SJCRH30 (cell line): ENCODE measurements around the gene ALKBH4. TPM values are rescaled to one million over a fixed set of nuclear protein-coding genes. Genes with fewer than 3 reads are reported as not detected.
"Not testable (repeated sequence)": the region's sequence is repeated elsewhere in the genome, so short reads cannot be mapped to it uniquely, and the experiment has no call there.

Source experiments
- DNase-seq, 2 experiments: peaks; one replicate each; pipeline ENCODE4 v3.0.0-alpha.2; 2015 to 2020
- H3K27ac ChIP-seq: fragments of 250-450 bp; sonication (Bioruptor Pico); 2 replicates; pipeline ENCODE4 v1.5.1; 2020; ENCODE audit warnings: mild to moderate bottlenecking, moderate library complexity
- H3K27me3 ChIP-seq: fragments of 250-450 bp; sonication (Bioruptor Pico); 2 replicates; pipeline ENCODE4 v1.5.1; 2020; ENCODE audit warnings: mild to moderate bottlenecking, moderate library complexity
- H3K36me3 ChIP-seq: fragments of 250-450 bp; sonication (Bioruptor Pico); 2 replicates; pipeline ENCODE4 v1.5.1; 2020; ENCODE audit warnings: mild to moderate bottlenecking, moderate library complexity
- H3K4me1 ChIP-seq: fragments of 250-450 bp; sonication (Bioruptor Pico); 2 replicates; pipeline ENCODE4 v1.5.1; 2020; ENCODE audit warnings: mild to moderate bottlenecking, moderate library complexity
- H3K4me3 ChIP-seq: fragments of 250-450 bp; sonication (Bioruptor Pico); 2 replicates; pipeline ENCODE4 v1.5.1; 2020; ENCODE audit warnings: mild to moderate bottlenecking, moderate library complexity
- H3K9me3 ChIP-seq: fragments of 250-450 bp; sonication (Bioruptor Pico); replicated peaks from 2 replicates; pipeline ENCODE4 v1.5.1; 2020; ENCODE audit warnings: mild to moderate bottlenecking, moderate library complexity
- total RNA-seq: library from RNA; depleted of rRNA; stranded (reverse); fragments of >200 nt; shearing (Covaris generic); gene quantifications from 2 replicates; pipeline ENCODE4 v1.2.3, GENCODE V29; 2014; rRNA removed

ALKBH4 gene
- total RNA-seq: 16.2 and 21.1 TPM in 2 replicates

- Histone ChIP-seq H3K9me3 (no peaks in the 10 kb centered on the region), H3K27ac (peak within 1 kb of the TSS; percentile 46), H3K4me3 (peak within 1 kb of the TSS; percentile 93), H3K4me1 (peaks cover 3% of the 10 kb centered on the region; the same call in 1 of the 2 replicates), H3K27me3 (no peaks in the 10 kb centered on the region), H3K36me3 (no peaks in the 10 kb centered on the region)
- DNase-seq: peak; percentile 96
Measured at GRCh38 chr7:102464577-102465280, at the start of gene ALKBH4, which contains the start of gene LRWD1. ALKBH4 (minus strand) TSS chr7:102464863; CDS start chr7:102464836, 27 bp downstream. LRWD1 (plus strand) TSS chr7:102464984; CDS start chr7:102465081, 97 bp downstream.

GRCh38 chr7:102512642-102513221 lies 48.1 kb upstream of the ALKBH4 start:
- not testable (repeated sequence) for H3K27ac ChIP-seq, H3K36me3 ChIP-seq, H3K4me3 ChIP-seq, H3K27me3 ChIP-seq, H3K4me1 ChIP-seq, H3K9me3 ChIP-seq
- DNase-seq: peak; percentile 34 to 49

DNA sequence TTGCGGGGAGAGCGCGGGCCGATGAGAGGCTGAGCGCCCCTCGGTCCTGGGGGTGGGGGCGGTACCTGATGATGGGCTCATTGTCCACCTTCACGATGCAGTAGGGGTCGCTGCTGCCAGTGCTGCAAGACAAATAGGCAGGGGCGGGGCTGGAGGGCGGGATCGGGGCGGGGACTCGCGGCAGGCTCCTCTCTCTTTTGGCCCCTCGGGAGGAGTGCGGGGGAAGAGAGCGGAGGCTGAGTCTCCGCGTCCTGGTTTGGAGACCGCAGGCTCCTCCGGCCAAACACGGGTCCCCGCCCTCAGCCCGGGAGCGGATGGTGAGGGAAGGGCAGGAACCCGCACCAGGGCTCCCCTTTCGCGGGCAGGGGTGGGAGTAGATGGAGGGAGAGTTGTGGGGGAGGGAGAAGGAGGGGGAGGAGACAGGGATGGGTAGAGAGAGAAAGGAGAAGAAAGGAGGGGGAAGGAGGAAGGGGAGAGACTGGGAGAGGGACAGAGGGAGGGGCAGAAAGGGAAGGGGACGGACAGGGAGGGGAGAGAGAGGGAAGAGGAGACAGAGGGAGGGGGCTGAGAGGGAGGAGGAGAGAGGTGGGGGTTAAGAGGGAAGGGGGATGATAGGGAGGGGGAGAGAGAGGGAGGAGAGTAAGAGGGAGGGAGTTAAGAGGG lies 47.3 kb upstream of the ALKBH4 start:
- not testable (repeated sequence) for H3K4me3 ChIP-seq, H3K27me3 ChIP-seq, H3K27ac ChIP-seq, H3K4me1 ChIP-seq, H3K9me3 ChIP-seq, DNase-seq, H3K36me3 ChIP-seq

DNA sequence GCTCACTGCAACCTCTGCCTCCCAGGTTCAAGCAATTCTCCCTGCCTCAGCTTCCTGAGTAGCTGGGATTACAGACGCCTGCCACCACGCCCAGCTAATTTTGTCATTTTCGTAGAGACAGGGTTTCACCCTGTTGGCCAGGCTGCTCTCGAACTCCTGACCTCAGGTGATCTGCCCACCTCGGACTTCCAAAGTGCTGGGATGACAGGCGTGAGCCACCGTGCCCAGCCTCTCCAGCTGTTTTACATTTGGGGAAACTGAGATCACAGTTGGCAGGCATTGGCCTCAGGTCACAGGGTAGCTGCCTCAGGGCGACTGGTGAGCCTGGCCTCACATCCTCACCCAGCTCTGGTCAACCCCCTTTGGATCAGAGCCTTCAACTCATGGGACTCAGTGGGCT lies 45.9 kb upstream of the ALKBH4 start:
- not testable (repeated sequence) for H3K36me3 ChIP-seq, H3K27me3 ChIP-seq, H3K4me3 ChIP-seq, DNase-seq, H3K9me3 ChIP-seq, H3K4me1 ChIP-seq, H3K27ac ChIP-seq

DNA sequence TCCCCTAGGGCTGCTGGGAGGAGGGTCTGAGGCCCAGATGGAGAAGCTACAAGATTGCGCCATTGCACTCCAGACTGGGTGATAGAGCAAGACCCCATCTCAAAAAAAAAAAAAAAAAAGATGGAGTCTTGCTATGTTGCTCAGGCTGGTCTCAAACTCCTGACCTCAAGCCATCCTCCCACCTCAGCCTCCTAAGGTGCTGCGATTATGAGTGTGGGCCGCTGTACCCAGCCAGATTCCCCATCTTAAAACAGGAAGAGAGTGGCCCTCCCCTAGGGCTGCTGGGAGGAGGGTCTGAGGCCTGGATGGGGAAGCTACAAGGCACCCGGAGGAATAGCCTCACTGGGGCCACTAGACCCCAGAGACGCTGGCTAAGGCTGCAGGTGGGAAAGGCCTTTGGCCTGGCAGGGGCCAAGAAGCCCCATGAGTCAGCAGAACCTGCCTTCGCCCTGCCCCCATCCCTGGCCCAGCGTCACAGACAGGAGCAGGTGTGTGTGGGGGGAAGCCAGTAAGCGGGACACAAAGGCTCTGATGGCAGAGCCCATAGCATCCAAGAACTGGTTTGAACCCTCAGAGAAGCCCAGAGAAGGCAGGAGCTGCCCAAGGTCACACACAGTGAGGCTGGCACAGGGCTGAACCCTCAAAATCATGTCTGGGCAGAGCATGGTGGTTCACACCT lies 42.9 kb upstream of the ALKBH4 start:
- not testable (repeated sequence) for H3K4me1 ChIP-seq, H3K27me3 ChIP-seq, H3K36me3 ChIP-seq, H3K4me3 ChIP-seq, H3K27ac ChIP-seq, H3K9me3 ChIP-seq
- peak in 1 of 2 experiments; percentile 26 for DNase-seq

DNA sequence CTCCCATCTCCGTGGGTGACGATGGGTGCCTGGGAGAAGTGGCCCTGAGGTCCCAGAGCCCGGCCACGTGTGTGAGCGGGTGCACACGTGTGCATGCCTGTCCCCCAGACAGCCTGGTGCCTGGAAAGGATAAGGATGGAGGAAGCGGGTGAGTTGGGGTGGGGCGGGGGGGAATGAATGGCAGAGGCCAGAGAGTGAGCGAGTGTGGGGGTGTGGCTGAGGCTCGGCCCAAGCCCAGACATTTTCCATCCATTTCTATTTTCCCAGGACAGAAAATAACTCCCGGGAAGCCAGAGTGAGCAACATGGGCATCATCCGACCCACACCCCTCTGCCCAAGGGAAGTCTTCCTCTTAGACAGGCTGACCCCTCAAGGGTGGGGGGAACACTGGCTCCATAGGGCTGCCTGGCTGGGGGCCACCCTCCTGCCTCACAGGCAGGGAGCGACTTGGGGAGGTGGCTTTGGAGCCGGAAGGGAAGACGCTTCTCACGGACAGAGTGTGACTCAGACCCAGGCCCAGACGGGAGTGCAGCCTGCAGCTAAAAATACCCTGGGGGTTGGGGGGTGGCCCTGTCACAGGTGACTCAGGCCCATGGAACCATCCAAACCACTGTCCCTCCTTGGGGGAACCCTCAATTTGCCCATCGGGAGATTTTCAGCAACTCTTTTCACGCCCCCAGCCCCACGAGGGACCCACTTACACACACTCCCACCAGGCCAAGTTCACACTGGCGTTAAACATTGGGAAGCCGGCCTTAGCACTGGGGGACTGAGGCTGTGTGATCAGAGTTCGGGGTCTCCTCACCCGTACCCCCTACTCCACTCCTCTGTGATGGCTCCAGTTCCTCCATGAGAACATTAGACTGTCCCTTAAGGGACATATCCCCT lies 40.9 kb upstream of the ALKBH4 start:
- H3K4me1 ChIP-seq, H3K9me3 ChIP-seq, H3K27me3 ChIP-seq, H3K27ac ChIP-seq, H3K36me3 ChIP-seq, H3K4me3 ChIP-seq: not testable (repeated sequence)
- peak in 1 of 2 experiments; percentile 3 for DNase-seq

GRCh38 chr7:102503141-102503540 lies 38.5 kb upstream of the ALKBH4 start:
- H3K36me3 ChIP-seq, DNase-seq: not testable (repeated sequence)

DNA sequence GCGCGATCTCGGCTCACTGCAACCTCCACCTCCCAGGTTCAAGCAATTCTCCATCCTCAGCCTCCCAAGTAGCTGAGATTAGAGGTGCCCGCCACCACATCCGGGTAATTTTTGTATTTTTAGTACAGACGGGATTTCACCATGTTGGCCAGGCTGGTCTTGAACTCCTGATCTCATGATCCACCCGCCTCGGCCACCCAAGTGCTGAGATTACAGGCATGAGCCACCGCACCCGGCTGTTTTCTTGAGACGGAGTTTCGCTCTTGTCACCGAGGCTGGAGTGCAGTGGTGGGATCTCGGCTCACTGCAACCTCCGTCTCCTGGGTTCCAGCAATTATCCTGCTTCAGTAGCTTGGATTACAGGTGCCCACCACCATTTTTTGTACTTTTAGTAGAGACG lies 33.7 kb upstream of the ALKBH4 start:
- not testable (repeated sequence) for DNase-seq, H3K27me3 ChIP-seq, H3K9me3 ChIP-seq, H3K4me3 ChIP-seq, H3K27ac ChIP-seq, H3K36me3 ChIP-seq, H3K4me1 ChIP-seq

More at GRCh38 chr7:102503141-102503540, 38.5 kb upstream of the ALKBH4 start:
- H3K27me3 ChIP-seq, H3K4me1 ChIP-seq, H3K27ac ChIP-seq, H3K9me3 ChIP-seq, H3K4me3 ChIP-seq: not testable (repeated sequence)

- H3K4me1 ChIP-seq, H3K9me3 ChIP-seq, H3K27ac ChIP-seq, H3K36me3 ChIP-seq, DNase-seq, H3K4me3 ChIP-seq, H3K27me3 ChIP-seq: not testable (repeated sequence)
Measured at GRCh38 chr7:102497308-102497707, 32.6 kb upstream of the ALKBH4 start.

- not testable (repeated sequence) for H3K27ac ChIP-seq, H3K9me3 ChIP-seq, H3K27me3 ChIP-seq, H3K4me3 ChIP-seq, DNase-seq, H3K4me1 ChIP-seq, H3K36me3 ChIP-seq
Measured at GRCh38 chr7:102496861-102497260, 32.2 kb upstream of the ALKBH4 start.

GRCh38 chr7:102494473-102495149 lies 29.9 kb upstream of the ALKBH4 start:
- H3K9me3 ChIP-seq, H3K36me3 ChIP-seq, DNase-seq, H3K27me3 ChIP-seq, H3K4me1 ChIP-seq, H3K27ac ChIP-seq, H3K4me3 ChIP-seq: not testable (repeated sequence)

DNA sequence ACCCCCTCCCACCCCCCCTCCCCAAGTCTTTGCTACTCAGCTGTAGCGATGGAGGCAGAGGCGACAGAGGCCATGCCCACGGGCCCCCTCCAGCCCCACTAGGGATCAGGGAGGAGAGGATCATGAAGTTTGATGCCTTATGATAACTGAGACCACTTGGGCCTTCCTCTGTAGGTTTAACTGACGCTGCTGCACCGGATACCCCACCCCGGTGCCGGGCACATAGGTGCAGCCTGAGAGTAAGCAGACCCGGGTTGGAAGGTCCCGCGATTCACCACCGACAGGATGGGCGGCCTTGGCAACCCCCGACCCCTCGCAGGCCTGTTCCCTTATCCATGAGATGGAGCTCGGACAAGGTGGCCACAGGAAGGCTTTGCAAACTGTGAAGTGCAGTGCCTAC lies 29.4 kb upstream of the ALKBH4 start:
- H3K4me3 ChIP-seq: not testable (repeated sequence)

GRCh38 chr7:102493220-102493935 lies 28.7 kb upstream of the ALKBH4 start:
- H3K27ac ChIP-seq, H3K9me3 ChIP-seq, H3K4me1 ChIP-seq, H3K36me3 ChIP-seq, H3K27me3 ChIP-seq, H3K4me3 ChIP-seq: not testable (repeated sequence)
- peak in 1 of 2 experiments; percentile 46 for DNase-seq

More for the DNA sequence above, 29.4 kb upstream of the ALKBH4 start:
- DNase-seq, H3K27me3 ChIP-seq, H3K9me3 ChIP-seq, H3K36me3 ChIP-seq, H3K27ac ChIP-seq, H3K4me1 ChIP-seq: not testable (repeated sequence)
